Fibroblast of lung (primary cell): ENCODE data around the gene MKLN1. TPM values are rescaled to one million over a fixed set of nuclear protein-coding genes. Genes with fewer than 3 reads are reported as not detected.

Experiments
- DNase-seq, 2 donors: peaks; one replicate each; pipeline versions ENCODE4 v3.0.0 to v3.0.0-alpha.2; 2010; ENCODE audit warnings: low read depth in 2 of 2
- H2AFZ ChIP-seq: 2 replicates; pipeline ENCODE4 v1.5.1; 2012; ENCODE audit warnings: low read length, control low read depth, inconsistent platforms
- H3K27ac ChIP-seq: 2 replicates; pipeline ENCODE4 v1.5.1; 2011; ENCODE audit warnings: low read length, control low read depth; ENCODE audit not compliant: insufficient read depth
- H3K27me3 ChIP-seq: 2 replicates; pipeline ENCODE4 v1.5.1; 2011; ENCODE audit warnings: mild to moderate bottlenecking, low read length; ENCODE audit not compliant: control insufficient read depth, insufficient read depth
- H3K36me3 ChIP-seq: 2 replicates; pipeline ENCODE4 v1.5.1; 2011; ENCODE audit warnings: low read length; ENCODE audit not compliant: control insufficient read depth, insufficient read depth
- H3K4me1 ChIP-seq: 2 replicates; pipeline ENCODE4 v1.5.1; 2011; ENCODE audit warnings: low read length; ENCODE audit not compliant: control insufficient read depth, insufficient read depth; ENCODE audit errors: extremely low read depth
- H3K4me2 ChIP-seq: 2 replicates; pipeline ENCODE4 v1.5.1; 2011; ENCODE audit warnings: low read length, control low read depth; ENCODE audit not compliant: insufficient read depth; ENCODE audit errors: extremely low read depth
- H3K4me3 ChIP-seq, 4 experiments: fragments of 200-600 bp in 1 of 4; sonication (generic) in 1 of 4; replicated peaks in 1 of 4; 2 replicates each; pipeline ENCODE4 v1.5.1; 2011 to 2016; ENCODE audit warnings: low read length in 4 of 4, low read depth in 3 of 4, mild to moderate bottlenecking in 3 of 4, control low read depth in 2 of 4, inconsistent platforms in 1 of 4, mixed read lengths in 1 of 4; ENCODE audit not compliant: insufficient read depth in 1 of 4; ENCODE audit errors: control extremely low read depth in 1 of 4
- H3K79me2 ChIP-seq: 2 replicates; pipeline ENCODE4 v1.5.1; 2012; ENCODE audit warnings: mild to moderate bottlenecking, low read length, inconsistent platforms; ENCODE audit not compliant: control insufficient read depth, insufficient read depth
- H3K9ac ChIP-seq: 2 replicates; pipeline ENCODE4 v1.5.1; 2011; ENCODE audit warnings: mild to moderate bottlenecking, low read length, control low read depth; ENCODE audit not compliant: insufficient read depth
- H3K9me3 ChIP-seq: 2 replicates; pipeline ENCODE4 v1.5.1; 2012; ENCODE audit warnings: low read depth, low read length; ENCODE audit not compliant: control insufficient read depth, insufficient read depth
- H4K20me1 ChIP-seq: 2 replicates; pipeline ENCODE4 v1.5.1; 2011; ENCODE audit warnings: low read length; ENCODE audit not compliant: control insufficient read depth, insufficient read depth; ENCODE audit errors: extremely low read depth
- EZH2 ChIP-seq: IDR thresholded peaks from 2 replicates; pipeline ENCODE4 v1.5.1; 2012; ENCODE audit warnings: low read length, control low read depth, mild to moderate bottlenecking; ENCODE audit errors: missing control alignments
- polyA plus RNA-seq, 2 donors: library from polyadenylated mRNA; depleted of rRNA in 1 of 2; stranded (reverse) in 1 of 2; unstranded in 1 of 2; fragments of >200 nt; gene quantifications; 2 replicates each; pipeline ENCODE4 v1.2.1, GENCODE V29; 2011 to 2012; ENCODE audit warnings: missing spikeins in 1 of 2
- total RNA-seq: library from RNA; depleted of rRNA; stranded (reverse); fragments of >200 nt; gene quantifications from 2 replicates; pipeline ENCODE4 v1.2.1, GENCODE V29; 2014
- TF ChIP-seq, protein P1 (sequence below), 2 donors: IDR thresholded peaks in 1 of 2; conservative IDR thresholded peaks in 1 of 2; 1 replicate in 1 of 2; 2 replicates in 1 of 2; pipeline ENCODE4 v1.5.1; 2011 to 2012; ENCODE audit warnings: low read length in 2 of 2, control low read depth in 1 of 2, inconsistent platforms in 1 of 2, low read depth in 1 of 2, mild to moderate bottlenecking in 1 of 2

The MKLN1 gene
- total and polyA plus RNA-seq, 2 donors (not counting 1 experiment from before 2014, with no cell fraction given): 33.9 to 46.4 TPM

- H3K79me2 ChIP-seq: no peaks in the 10 kb centered on the region
- H3K27me3 ChIP-seq: no peaks in the 10 kb centered on the region
- H3K4me2 ChIP-seq: no peak overlapping the region
- no peak overlapping the region for H3K4me3 ChIP-seq
- H2AFZ ChIP-seq: no peak overlapping the region
- H3K36me3 ChIP-seq: no peaks in the 10 kb centered on the region
- H3K27ac ChIP-seq: no peak overlapping the region
- no peaks in the 10 kb centered on the region for H3K9me3 ChIP-seq
- no peak for TF ChIP-seq EZH2
- TF ChIP-seq, protein P1, sequence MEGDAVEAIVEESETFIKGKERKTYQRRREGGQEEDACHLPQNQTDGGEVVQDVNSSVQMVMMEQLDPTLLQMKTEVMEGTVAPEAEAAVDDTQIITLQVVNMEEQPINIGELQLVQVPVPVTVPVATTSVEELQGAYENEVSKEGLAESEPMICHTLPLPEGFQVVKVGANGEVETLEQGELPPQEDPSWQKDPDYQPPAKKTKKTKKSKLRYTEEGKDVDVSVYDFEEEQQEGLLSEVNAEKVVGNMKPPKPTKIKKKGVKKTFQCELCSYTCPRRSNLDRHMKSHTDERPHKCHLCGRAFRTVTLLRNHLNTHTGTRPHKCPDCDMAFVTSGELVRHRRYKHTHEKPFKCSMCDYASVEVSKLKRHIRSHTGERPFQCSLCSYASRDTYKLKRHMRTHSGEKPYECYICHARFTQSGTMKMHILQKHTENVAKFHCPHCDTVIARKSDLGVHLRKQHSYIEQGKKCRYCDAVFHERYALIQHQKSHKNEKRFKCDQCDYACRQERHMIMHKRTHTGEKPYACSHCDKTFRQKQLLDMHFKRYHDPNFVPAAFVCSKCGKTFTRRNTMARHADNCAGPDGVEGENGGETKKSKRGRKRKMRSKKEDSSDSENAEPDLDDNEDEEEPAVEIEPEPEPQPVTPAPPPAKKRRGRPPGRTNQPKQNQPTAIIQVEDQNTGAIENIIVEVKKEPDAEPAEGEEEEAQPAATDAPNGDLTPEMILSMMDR (conservative IDR thresholded peaks at IDR 0.05 in 1 of 2, IDR thresholded peaks at IDR 0.05 in 1 of 2; ENCODE audit: low read depth in 1 of 2, low read length in 2 of 2): no peak
- no peaks in the 10 kb centered on the region for H3K4me1 ChIP-seq
- no peak overlapping the region for H3K9ac ChIP-seq
- DNase-seq: no peak
- H4K20me1 ChIP-seq: no peaks in the 10 kb centered on the region
Observed at GRCh38 chr7:131455001-131455400, 127.3 kb downstream of the MKLN1 start.

- H3K27ac ChIP-seq: no peak overlapping the region
- H2AFZ ChIP-seq: no peak overlapping the region
- no peak for TF ChIP-seq EZH2
- TF ChIP-seq, protein P1 (conservative IDR thresholded peaks at IDR 0.05 in 1 of 2, IDR thresholded peaks at IDR 0.05 in 1 of 2; ENCODE audit: low read depth in 1 of 2, low read length in 2 of 2): peak in 1 of 2 donors; percentile 6
- H4K20me1 ChIP-seq: no peaks in the 10 kb centered on the region
- no peak for DNase-seq
- H3K79me2 ChIP-seq: no peaks in the 10 kb centered on the region
- H3K36me3 ChIP-seq: no peaks in the 10 kb centered on the region
- H3K27me3 ChIP-seq: no peaks in the 10 kb centered on the region
- H3K4me1 ChIP-seq: no peaks in the 10 kb centered on the region
- no peak overlapping the region for H3K4me2 ChIP-seq
- no peak overlapping the region for H3K4me3 ChIP-seq
- H3K9ac ChIP-seq: no peak overlapping the region
- no peaks in the 10 kb centered on the region for H3K9me3 ChIP-seq
Observed at GRCh38 chr7:131455546-131455945, 127.9 kb downstream of the MKLN1 start.

GRCh38 chr7:131456338-131456737 is 128.7 kb downstream of the MKLN1 start:
- Histone ChIP-seq H3K4me1 (no peaks in the 10 kb centered on the region), H3K4me3 (no peak overlapping the region), H3K9ac (no peak overlapping the region), H2AFZ (no peak overlapping the region), H4K20me1 (no peaks in the 10 kb centered on the region), H3K4me2 (no peak overlapping the region), H3K27me3 (no peaks in the 10 kb centered on the region), H3K27ac (no peak overlapping the region), H3K79me2 (no peaks in the 10 kb centered on the region), H3K36me3 (no peaks in the 10 kb centered on the region), H3K9me3 (no peaks in the 10 kb centered on the region)
- TF ChIP-seq EZH2: no peak
- TF ChIP-seq, protein P1 (conservative IDR thresholded peaks at IDR 0.05 in 1 of 2, IDR thresholded peaks at IDR 0.05 in 1 of 2; ENCODE audit: low read depth in 1 of 2, low read length in 2 of 2): no peak
- no peak for DNase-seq
